ENCODE data around the gene FBXW11.

FBXW11 gene

DNA sequence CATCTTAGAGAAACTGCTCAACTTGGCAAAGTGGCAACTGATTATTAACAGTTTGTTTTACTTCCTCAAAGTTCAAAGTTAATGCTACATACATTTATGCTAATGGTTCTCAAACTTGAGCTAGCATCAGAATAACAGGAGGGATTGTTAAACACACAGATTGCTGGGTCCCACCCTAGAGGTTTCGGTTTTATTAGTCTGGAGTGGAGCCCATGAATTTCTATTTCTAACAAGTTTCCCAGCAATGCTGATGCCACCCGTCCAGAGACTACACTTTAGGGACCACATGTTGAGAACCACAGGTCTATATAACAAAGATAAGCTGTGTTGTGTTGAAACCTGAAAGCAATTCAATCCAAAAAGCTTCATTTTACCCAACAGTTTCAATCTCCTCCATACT, 95.3 kb downstream of the FBXW11 start:
- ChIA-PET CTCF (interaction anchor here (0.8 to 3.1 kb wide), 9 partner anchors 10 to 492 kb away, joined by 3 to 30 read pairs (median 12); partner anchors contain the start of genes FBXW11 and FGF18), POLR2A (interaction anchor here (2.0 kb wide), 1 partner anchor 96 kb away, joined by 23 read pairs; the partner anchor contains the start of gene FBXW11)
- no peak for TF ChIP-seq ZNF384 (IDR thresholded peaks at IDR 0.05)
- TF ChIP-seq CTBP1 (IDR thresholded peaks at IDR 0.05; ENCODE audit: borderline replicate concordance), result no peak
- no peak for TF ChIP-seq ELF4 (IDR thresholded peaks at IDR 0.05)
- TF ChIP-seq TARDBP (IDR thresholded peaks at IDR 0.05), result no peak
- no peak for TF ChIP-seq FOXA1 (IDR thresholded peaks at IDR 0.05)
- TF ChIP-seq BHLHE40 (IDR thresholded peaks at IDR 0.05; ENCODE audit: borderline replicate concordance), result no peak
- TF ChIP-seq LEF1 (IDR thresholded peaks at IDR 0.05; ENCODE audit: borderline replicate concordance), result no peak
- TF ChIP-seq NFRKB (IDR thresholded peaks at IDR 0.05), result no peak
- no peak for TF ChIP-seq SP1 (IDR thresholded peaks at IDR 0.05)
- TF ChIP-seq HDGF (IDR thresholded peaks at IDR 0.05; ENCODE audit: borderline replicate concordance), result no peak
- TF ChIP-seq FOXM1 (IDR thresholded peaks at IDR 0.05; ENCODE audit: borderline replicate concordance), result no peak
- DNase-seq (ENCODE audit: extremely low spot score), result no peak

DNA sequence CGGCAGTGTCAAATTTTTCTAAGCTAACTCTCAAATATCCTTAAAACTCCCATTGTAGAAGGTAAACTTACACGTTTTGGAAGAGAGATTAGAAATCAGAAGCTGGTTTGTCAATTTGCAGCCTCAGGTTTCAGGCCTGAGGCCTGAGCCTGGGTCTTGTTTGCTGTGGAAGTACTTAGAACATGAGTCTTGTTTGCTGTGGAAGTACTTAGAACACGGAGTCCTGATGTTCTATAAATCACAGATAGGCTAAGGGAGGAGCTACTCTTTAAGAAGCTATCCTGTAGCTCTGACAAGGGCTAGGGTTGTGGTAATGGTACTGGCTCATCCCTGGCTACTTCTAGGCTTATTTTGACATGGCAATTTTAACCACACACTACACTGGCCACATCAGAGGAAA, 97.8 kb downstream of the FBXW11 start:
- DNase-seq (ENCODE audit: extremely low spot score), result no peak
- CTCF ChIA-PET, result interaction anchor here (0.7 to 2.4 kb wide), 7 partner anchors 10 to 490 kb away, joined by 3 to 8 read pairs (median 3); partner anchors contain the start of genes FBXW11 and FGF18
- no peak for TF ChIP-seq CTBP1 (IDR thresholded peaks at IDR 0.05; ENCODE audit: borderline replicate concordance)
- TF ChIP-seq, protein P1, sequence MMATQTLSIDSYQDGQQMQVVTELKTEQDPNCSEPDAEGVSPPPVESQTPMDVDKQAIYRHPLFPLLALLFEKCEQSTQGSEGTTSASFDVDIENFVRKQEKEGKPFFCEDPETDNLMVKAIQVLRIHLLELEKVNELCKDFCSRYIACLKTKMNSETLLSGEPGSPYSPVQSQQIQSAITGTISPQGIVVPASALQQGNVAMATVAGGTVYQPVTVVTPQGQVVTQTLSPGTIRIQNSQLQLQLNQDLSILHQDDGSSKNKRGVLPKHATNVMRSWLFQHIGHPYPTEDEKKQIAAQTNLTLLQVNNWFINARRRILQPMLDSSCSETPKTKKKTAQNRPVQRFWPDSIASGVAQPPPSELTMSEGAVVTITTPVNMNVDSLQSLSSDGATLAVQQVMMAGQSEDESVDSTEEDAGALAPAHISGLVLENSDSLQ (IDR thresholded peaks at IDR 0.05), result no peak
- no peak for TF ChIP-seq LEF1 (IDR thresholded peaks at IDR 0.05; ENCODE audit: borderline replicate concordance)
- no peak for TF ChIP-seq HDGF (IDR thresholded peaks at IDR 0.05; ENCODE audit: borderline replicate concordance)
- TF ChIP-seq BHLHE40 (IDR thresholded peaks at IDR 0.05; ENCODE audit: borderline replicate concordance), result no peak
- TF ChIP-seq ARNT (IDR thresholded peaks at IDR 0.05), result no peak
- TF ChIP-seq ZNF384 (IDR thresholded peaks at IDR 0.05), result no peak
- no peak for TF ChIP-seq TARDBP (IDR thresholded peaks at IDR 0.05)
- TF ChIP-seq L3MBTL2 (conservative IDR thresholded peaks at IDR 0.05), result no peak
- no peak for TF ChIP-seq ELF4 (IDR thresholded peaks at IDR 0.05)
- TF ChIP-seq FOXA1 (IDR thresholded peaks at IDR 0.05), result no peak
- TF ChIP-seq SP1 (IDR thresholded peaks at IDR 0.05), result no peak
- no peak for TF ChIP-seq FOXM1 (IDR thresholded peaks at IDR 0.05; ENCODE audit: borderline replicate concordance)
- TF ChIP-seq SUZ12 (IDR thresholded peaks at IDR 0.05), result no peak
- TF ChIP-seq FOXK2 (IDR thresholded peaks at IDR 0.05), result no peak
- TF ChIP-seq NFRKB (IDR thresholded peaks at IDR 0.05), result no peak
- POLR2A ChIA-PET, result interaction anchor here (1.4 kb wide), 1 partner anchor 490 kb away, joined by 4 read pairs; no protein-coding TSS in a partner anchor

DNA sequence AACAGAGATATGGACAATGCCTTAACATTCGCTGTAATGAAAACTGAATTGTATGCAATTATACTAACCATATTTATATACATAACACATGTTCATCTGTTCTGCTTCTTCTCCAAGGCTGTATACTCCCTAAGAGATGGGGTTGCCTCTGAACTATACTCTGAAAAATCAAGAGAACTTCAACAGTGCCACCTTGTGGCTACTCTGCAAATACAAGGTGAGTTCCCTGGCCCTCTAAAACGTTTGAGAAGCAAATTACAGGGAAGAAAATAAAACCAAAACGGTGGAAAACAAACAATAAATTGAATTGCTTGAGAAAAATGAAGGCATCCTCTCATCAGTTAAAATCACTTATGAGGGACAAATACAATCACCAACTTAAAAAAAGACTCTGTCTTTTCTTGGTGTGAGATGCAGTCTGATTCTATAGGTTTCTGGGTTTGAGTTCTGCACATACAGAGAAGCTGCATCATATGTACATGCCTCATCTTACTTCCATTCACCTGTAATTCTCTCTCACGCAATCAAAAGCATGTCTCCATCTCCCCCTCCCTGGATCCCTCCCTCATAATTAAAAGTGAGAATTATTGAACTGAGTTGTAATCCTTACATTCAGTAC, 98.6 kb downstream of the FBXW11 start:
- TF ChIP-seq FOXM1 (IDR thresholded peaks at IDR 0.05; ENCODE audit: borderline replicate concordance) (no peak), ARNT (IDR thresholded peaks at IDR 0.05) (no peak), SP1 (IDR thresholded peaks at IDR 0.05) (no peak), NFRKB (IDR thresholded peaks at IDR 0.05) (no peak), ZNF384 (IDR thresholded peaks at IDR 0.05) (no peak), ELF4 (IDR thresholded peaks at IDR 0.05) (no peak), SUZ12 (IDR thresholded peaks at IDR 0.05) (no peak), FOXK2 (IDR thresholded peaks at IDR 0.05) (no peak), TARDBP (IDR thresholded peaks at IDR 0.05) (no peak), LEF1 (IDR thresholded peaks at IDR 0.05; ENCODE audit: borderline replicate concordance) (no peak), FOXA1 (IDR thresholded peaks at IDR 0.05) (no peak)
- DNase-seq (ENCODE audit: extremely low spot score), result peak; percentile 62
- ChIA-PET POLR2A (interaction anchor here (1.4 kb wide), 1 partner anchor 489 kb away, joined by 4 read pairs; no protein-coding TSS in a partner anchor), CTCF (interaction anchor here (0.7 to 2.4 kb wide), 6 partner anchors 9 to 489 kb away, joined by 3 to 9 read pairs (median 5); partner anchors contain the start of gene FGF18)

DNA sequence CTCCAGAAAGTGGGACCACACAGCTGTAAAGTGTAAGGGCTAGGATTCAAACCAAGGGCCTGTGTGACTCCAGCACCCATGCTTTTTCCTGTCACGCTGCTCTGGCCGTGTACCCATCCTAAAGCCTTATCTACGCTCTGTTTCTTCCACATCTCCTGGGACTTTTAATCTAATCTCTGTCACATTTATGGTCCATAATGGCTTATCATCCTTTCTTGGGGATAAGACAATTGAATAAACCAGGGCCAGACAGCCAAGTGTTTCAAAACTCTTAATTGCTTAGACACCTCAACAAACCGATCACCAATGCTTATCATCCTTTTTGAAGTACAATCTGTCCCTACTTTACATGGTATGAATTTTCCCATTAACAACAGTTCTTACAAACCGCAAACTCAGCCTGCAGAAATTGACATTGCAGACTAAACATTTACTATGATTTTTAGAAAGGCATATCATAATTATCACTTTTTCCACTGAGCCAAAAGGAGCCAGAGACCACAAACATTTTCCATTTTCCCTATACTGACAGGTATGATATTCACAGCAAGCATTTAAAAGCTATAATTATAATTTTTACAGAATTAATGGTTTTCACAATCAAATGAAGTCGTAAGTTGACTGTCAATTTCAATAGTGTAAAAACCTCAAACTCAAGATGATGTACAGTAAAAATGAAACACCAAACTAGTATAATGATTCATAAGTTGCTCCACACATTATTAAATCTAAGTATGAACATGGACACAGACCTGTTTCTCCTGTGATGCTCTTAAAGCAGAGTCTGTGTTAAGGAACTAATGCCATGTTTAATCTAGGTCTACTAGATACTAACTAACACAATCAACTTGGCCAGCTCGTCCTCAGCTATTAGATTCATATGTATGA, 99.5 kb downstream of the FBXW11 start:
- POLR2A ChIA-PET, result no interaction called here
- CTCF ChIA-PET, result interaction anchor here (1.9 kb wide), 1 partner anchor 488 kb away, joined by 9 read pairs; the partner anchor contains the start of gene FGF18
- DNase-seq (ENCODE audit: extremely low spot score), result no peak
- TF ChIP-seq TARDBP (IDR thresholded peaks at IDR 0.05), result no peak
- TF ChIP-seq FOXM1 (IDR thresholded peaks at IDR 0.05; ENCODE audit: borderline replicate concordance), result no peak
- TF ChIP-seq ZNF384 (IDR thresholded peaks at IDR 0.05), result no peak
- TF ChIP-seq HDGF (IDR thresholded peaks at IDR 0.05; ENCODE audit: borderline replicate concordance), result no peak
- no peak for TF ChIP-seq CTBP1 (IDR thresholded peaks at IDR 0.05; ENCODE audit: borderline replicate concordance)
- no peak for TF ChIP-seq BHLHE40 (IDR thresholded peaks at IDR 0.05; ENCODE audit: borderline replicate concordance)
- no peak for TF ChIP-seq NFRKB (IDR thresholded peaks at IDR 0.05)
- no peak for TF ChIP-seq FOXK2 (IDR thresholded peaks at IDR 0.05)
- TF ChIP-seq, protein P1 (IDR thresholded peaks at IDR 0.05), result no peak
- TF ChIP-seq ARNT (IDR thresholded peaks at IDR 0.05), result no peak
- TF ChIP-seq SUZ12 (IDR thresholded peaks at IDR 0.05), result no peak
- no peak for TF ChIP-seq FOXA1 (IDR thresholded peaks at IDR 0.05)
- TF ChIP-seq ELF4 (IDR thresholded peaks at IDR 0.05), result no peak

DNA sequence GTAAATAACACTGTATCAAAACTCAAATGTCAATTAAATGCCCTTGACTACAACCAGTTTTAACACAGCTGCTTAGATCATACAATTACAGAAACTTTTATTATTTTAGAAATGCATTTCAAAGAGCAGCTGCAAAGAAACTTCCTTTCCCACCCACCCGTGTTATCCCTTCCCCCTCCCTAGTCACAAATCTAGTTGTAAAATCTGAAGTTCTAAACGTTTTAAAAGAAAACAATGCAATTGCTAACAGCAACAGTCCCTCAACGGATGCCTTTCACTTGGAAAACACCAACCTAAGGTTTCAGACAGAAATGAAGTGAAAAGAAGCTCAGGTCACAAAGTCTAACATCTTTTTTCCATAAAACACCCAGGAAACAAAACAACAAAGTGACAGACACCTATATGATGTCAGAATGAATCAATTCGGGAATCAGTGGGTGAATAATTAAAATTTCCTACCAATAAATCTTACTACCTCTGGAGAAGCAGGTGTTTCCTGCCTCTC, 100.3 kb downstream of the FBXW11 start:
- TF ChIP-seq FOXM1 (IDR thresholded peaks at IDR 0.05; ENCODE audit: borderline replicate concordance) (no peak), L3MBTL2 (conservative IDR thresholded peaks at IDR 0.05) (no peak), HDGF (IDR thresholded peaks at IDR 0.05; ENCODE audit: borderline replicate concordance) (no peak), ARNT (IDR thresholded peaks at IDR 0.05) (no peak), LEF1 (IDR thresholded peaks at IDR 0.05; ENCODE audit: borderline replicate concordance) (no peak), FOXK2 (IDR thresholded peaks at IDR 0.05) (no peak), FOXA1 (IDR thresholded peaks at IDR 0.05) (no peak), SP1 (IDR thresholded peaks at IDR 0.05) (no peak)
- ChIA-PET CTCF (interaction anchor here (1.9 kb wide), 1 partner anchor 488 kb away, joined by 9 read pairs; the partner anchor contains the start of gene FGF18), POLR2A (no interaction called here)
- no peak for DNase-seq (ENCODE audit: extremely low spot score)
